HG03558 (cell line): ENCODE data around the gene OSTM1.

Experiments
- ATAC-seq: cut with Tn5 transposase; IDR thresholded peaks from one replicate; pipeline ENCODE4 v1.9.1; 2021; ENCODE audit warnings: moderate number of reproducible peaks; ENCODE audit not compliant: unreplicated experiment; ENCODE audit errors: extremely low read depth

OSTM1 gene

GRCh38 chr6:108105571-108105970 lies 31.0 kb upstream of the OSTM1 start:
- no peak for ATAC-seq

- ATAC-seq = no peak
Measured at GRCh38 chr6:108102965-108103364, 28.4 kb upstream of the OSTM1 start.

GRCh38 chr6:108100003-108100402 lies 25.5 kb upstream of the OSTM1 start:
- ATAC-seq = no peak

GRCh38 chr6:108097882-108098281 lies 23.3 kb upstream of the OSTM1 start:
- no peak for ATAC-seq

GRCh38 chr6:108093781-108094300 lies 19.3 kb upstream of the OSTM1 start:
- ATAC-seq = no peak

GRCh38 chr6:108091288-108091687 lies 16.7 kb upstream of the OSTM1 start:
- no peak for ATAC-seq

- no peak for ATAC-seq
Measured at GRCh38 chr6:108083349-108083748, 8.8 kb upstream of the OSTM1 start.

- ATAC-seq = no peak
Measured at GRCh38 chr6:108082539-108082938, 8.0 kb upstream of the OSTM1 start.

GRCh38 chr6:108080010-108080780 lies 5.7 kb upstream of the OSTM1 start:
- no peak for ATAC-seq

GRCh38 chr6:108078191-108078590 lies 3.6 kb upstream of the OSTM1 start:
- ATAC-seq = no peak

GRCh38 chr6:108074057-108074358 lies 533 bp downstream of the OSTM1 start:
- ATAC-seq = peak; percentile 14

- ATAC-seq = no peak
Measured at GRCh38 chr6:108071736-108072276, 2.7 kb downstream of the OSTM1 start.

GRCh38 chr6:108068618-108069017 lies 5.9 kb downstream of the OSTM1 start:
- ATAC-seq = no peak

- no peak for ATAC-seq
Measured at GRCh38 chr6:108068182-108068581, 6.4 kb downstream of the OSTM1 start.

- no peak for ATAC-seq
Measured at GRCh38 chr6:108052706-108053105, 21.8 kb downstream of the OSTM1 start.

- no peak for ATAC-seq
Measured at GRCh38 chr6:108051481-108051880, 23.1 kb downstream of the OSTM1 start.

GRCh38 chr6:108039681-108040080 lies 34.9 kb downstream of the OSTM1 start:
- ATAC-seq = no peak

GRCh38 chr6:108036884-108037283 lies 37.7 kb downstream of the OSTM1 start:
- ATAC-seq = no peak

GRCh38 chr6:108031968-108032367 lies 42.6 kb downstream of the OSTM1 start:
- ATAC-seq = no peak

GRCh38 chr6:108030211-108030610 lies 44.3 kb downstream of the OSTM1 start:
- ATAC-seq = no peak

- no peak for ATAC-seq
Measured at GRCh38 chr6:108029226-108029921, 45.2 kb downstream of the OSTM1 start.
